GM18868 (cell line): Measurements from ENCODE around the gene HSD11B1.

Source experiments
- ATAC-seq: cut with Tn5 transposase; IDR thresholded peaks from one replicate; pipeline ENCODE4 v1.9.1; 2021; ENCODE audit warnings: mild to moderate bottlenecking, moderate library complexity; ENCODE audit not compliant: unreplicated experiment

Gene HSD11B1

GRCh38 chr1:209780268-209780667, 75.6 kb downstream of the HSD11B1 start:
- no peak for ATAC-seq

GRCh38 chr1:209783386-209783785, 78.7 kb downstream of the HSD11B1 start:
- no peak for ATAC-seq
